GM12878 (cell line): Measurements from ENCODE around the gene GALNS. TPM values are rescaled to one million over a fixed set of nuclear protein-coding genes. Genes with fewer than 3 reads are reported as not detected.

Source experiments
- BCLAF1 ChIP-seq: fragments of 450-650 bp; IDR thresholded peaks from 2 replicates; pipeline ENCODE4 v1.6.1; 2017; ENCODE audit warnings: antibody characterized with exemption, mild to moderate bottlenecking, moderate library complexity
- DPF2 ChIP-seq: fragments of 450-650 bp; IDR thresholded peaks from 2 replicates; pipeline ENCODE4 v1.6.1; 2017; ENCODE audit warnings: mild to moderate bottlenecking
- E2F8 ChIP-seq: fragments of 450-650 bp; IDR thresholded peaks from 2 replicates; pipeline ENCODE4 v1.6.1; 2018; ENCODE audit warnings: mild to moderate bottlenecking, low read depth, moderate library complexity; ENCODE audit not compliant: partially characterized antibody
- E4F1 ChIP-seq: fragments of 450-650 bp; IDR thresholded peaks from 2 replicates; pipeline ENCODE4 v1.6.1; 2018; ENCODE audit warnings: borderline replicate concordance, mild to moderate bottlenecking; ENCODE audit not compliant: partially characterized antibody
- IKZF1 ChIP-seq: fragments of 450-650 bp; conservative IDR thresholded peaks from 2 replicates; pipeline ENCODE4 v1.6.1; 2017; ENCODE audit warnings: antibody characterized with exemption, mild to moderate bottlenecking
- NFYA ChIP-seq: IDR thresholded peaks from 2 replicates; pipeline ENCODE4 v1.6.1; 2011; ENCODE audit warnings: low read depth, mild to moderate bottlenecking, low read length, improper control_type of control experiment, borderline replicate concordance
- ZNF24 ChIP-seq: fragments of 450-650 bp; IDR thresholded peaks from 2 replicates; pipeline ENCODE4 v1.6.1; 2017; ENCODE audit warnings: antibody characterized with exemption, mild to moderate bottlenecking
- ZNF274 ChIP-seq: IDR thresholded peaks from one replicate; pipeline ENCODE4 v1.8.0; 2011; ENCODE audit not compliant: insufficient read length, insufficient read depth
- ZZZ3 ChIP-seq: IDR thresholded peaks from 2 replicates; pipeline ENCODE4 v1.6.1; 2011; ENCODE audit warnings: low read depth; ENCODE audit not compliant: control insufficient read depth, insufficient read length
- polyA plus RNA-seq, 11 experiments: library from polyadenylated mRNA; depleted of rRNA in 4 of 11; unstranded in 6 of 11; stranded (reverse) in 5 of 11; fragments of >200 nt; fragmentation: Nextera tagmentation in 4 of 11; fragmentation: Illumina TruSeq in 1 of 11; extraction: Ambion mirVana in 4 of 11; extraction: Trizol in 1 of 11; gene quantifications; 1 replicate in 1 of 11; 2 replicates in 10 of 11; pipeline versions ENCODE4 v1.2.1 to v1.2.3, GENCODE V29; 2011 to 2016; ENCODE audit warnings: inconsistent platforms in 2 of 11, missing spikeins in 2 of 11, low read depth in 1 of 11
- total RNA-seq, 4 experiments: library from RNA; depleted of rRNA in 3 of 4; stranded (reverse); fragments of >200 nt in 3 of 4; fragmentation: Illumina TruSeq in 1 of 4; extraction: Trizol in 1 of 4; gene quantifications; 2 replicates each; pipeline versions ENCODE4 v1.2.1 to v1.2.3, GENCODE V29; 2013 to 2021

GALNS gene
- total and polyA plus RNA-seq, 10 of the 15 experiments (the other 5 are each of a cell fraction or from before 2014, with no cell fraction given): 0.37 to 12.4 (median 5.3) TPM

- TF ChIP-seq IKZF1 (no peak), E4F1 (no peak), DPF2 (no peak), E2F8 (no peak), ZZZ3 (no peak), NFYA (no peak), ZNF274 (no peak), BCLAF1 (no peak), ZNF24 (no peak)
Measured at GRCh38 chr16:88828711-88829110, 28.0 kb downstream of the GALNS start (continued).
